Right kidney (tissue), 1 donor: ENCODE measurements around the gene PGR.

Experiments
- DNase-seq: peaks from one replicate; pipeline ENCODE4 v3.0.0-alpha.2; 2016

The PGR gene

DNA sequence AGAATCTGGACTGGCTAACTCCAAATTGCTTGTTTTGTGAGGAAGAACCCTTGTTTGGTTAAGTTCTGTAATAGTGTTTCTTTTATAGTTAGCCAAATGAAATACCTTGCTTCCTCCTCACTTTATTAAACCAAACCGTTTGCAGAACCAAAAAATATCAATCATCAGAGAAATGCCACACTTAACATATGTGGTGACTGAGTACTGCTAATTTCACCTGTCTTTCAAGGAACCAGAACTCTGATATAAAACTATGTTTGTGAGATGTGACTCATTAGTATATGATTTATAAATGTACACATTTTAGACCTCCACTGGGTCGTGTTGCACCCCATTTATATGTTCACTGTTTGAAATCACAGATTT lies 119.9 kb downstream of the PGR start:
- no peak for DNase-seq

DNA sequence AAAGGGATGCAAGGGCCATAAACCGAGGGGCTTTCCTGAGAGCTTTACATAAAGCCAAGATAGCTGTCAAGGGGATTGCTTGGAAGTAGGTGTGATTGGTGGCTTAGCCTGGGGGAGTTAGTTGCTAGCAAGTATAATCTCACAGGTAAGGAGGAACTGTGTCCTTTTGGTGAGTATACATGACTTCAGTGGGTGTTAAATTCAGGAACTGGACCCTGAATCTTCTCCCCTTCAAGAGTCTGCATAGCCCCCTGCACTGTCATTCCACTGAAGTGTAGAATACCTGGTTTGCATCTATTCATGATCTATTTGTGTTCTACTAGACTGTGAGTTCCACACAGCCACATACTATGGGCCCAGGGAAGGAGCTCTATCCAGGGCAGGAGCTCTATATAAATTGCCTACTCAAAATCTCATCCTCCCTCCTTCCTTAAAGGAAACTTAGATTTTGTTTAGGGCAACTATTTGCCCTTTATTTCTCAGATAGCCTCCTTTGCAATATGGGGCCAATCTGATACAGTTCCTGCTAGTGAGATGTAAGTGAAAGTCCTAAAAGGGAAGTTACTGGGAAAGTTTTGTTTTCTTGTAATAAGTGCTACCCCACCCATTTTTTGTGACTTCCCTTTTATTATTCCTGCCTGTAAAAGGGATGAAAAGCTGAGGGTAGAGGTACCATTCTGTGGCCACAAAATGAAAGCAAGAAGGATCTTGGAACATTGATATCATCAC lies 120.5 kb downstream of the PGR start:
- DNase-seq: no peak

DNA sequence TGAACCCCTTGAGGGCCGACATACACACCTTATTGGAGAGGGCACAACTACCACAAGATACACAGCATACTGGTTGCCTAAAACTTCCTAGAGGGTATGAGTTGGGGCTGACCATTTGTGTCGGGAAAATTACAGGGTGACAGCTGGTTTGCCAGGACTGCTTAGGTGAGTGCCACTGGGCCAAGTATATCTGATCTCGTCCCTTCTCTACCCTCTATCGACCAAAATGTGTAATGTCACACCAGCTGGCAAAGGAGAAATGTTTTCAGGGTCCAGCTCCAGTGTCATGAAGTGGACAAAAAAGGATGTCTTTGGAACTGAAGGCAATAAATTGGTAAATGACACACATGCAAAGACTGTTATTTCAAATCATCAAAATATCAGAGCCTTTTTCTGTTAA lies 126.1 kb downstream of the PGR start:
- no peak for DNase-seq

DNA sequence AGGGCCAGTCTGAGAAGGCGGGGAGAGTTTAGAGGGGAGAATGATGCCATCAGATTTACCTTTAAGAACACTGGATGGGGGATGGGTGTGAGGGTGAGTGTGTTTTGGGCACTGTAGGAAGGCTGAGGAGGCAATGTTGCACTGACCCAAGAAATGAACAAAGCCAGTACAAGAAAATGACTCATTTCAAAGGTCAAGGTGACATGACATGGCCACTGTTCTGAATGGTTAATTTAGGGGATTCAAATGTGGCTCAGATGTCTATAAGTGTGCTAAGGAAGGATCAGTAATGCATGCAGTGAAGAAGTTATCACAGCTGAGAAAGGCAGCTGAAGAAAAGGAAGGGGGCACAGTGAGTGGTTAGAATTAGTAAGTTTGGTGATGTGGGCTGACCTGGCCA lies 129.9 kb downstream of the PGR start:
- no peak for DNase-seq

DNA sequence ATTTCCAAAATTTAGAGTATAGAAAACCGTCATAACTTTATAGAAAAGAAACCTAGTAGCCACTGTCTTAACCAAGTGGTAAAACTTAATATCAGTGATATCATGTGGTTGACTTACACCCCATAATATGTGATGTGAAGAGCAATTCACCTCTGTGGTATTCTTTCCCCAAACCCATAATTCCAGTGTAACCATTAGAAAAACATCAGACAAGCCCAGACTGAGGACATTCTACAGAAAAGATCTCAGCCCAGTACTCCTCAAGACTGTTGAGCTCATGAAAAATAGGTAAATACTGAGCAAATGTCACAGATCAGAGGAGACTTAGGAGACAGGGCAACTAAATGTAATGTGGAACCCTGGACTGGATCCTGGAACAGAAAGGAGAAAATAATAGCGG lies 134.6 kb downstream of the PGR start:
- no peak for DNase-seq

DNA sequence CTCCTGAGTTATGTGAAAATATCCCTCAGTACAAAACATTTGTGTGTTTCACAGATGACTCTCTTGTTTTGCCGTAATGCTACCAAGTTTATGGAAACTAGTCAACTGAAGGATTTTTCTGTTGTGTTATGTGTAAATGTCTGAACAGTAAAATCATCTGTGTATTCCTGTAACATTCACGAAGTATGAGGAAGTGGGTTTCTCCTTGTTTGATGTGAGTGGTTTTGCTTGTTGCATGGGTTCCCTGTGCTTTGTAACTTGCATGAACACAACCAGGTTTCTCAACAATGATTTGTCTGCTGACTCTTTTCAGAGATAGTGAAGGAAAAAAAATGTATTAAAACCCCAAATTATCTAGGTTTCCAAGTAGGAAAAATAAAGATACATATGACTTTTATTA lies 138.1 kb downstream of the PGR start:
- DNase-seq: no peak

DNA sequence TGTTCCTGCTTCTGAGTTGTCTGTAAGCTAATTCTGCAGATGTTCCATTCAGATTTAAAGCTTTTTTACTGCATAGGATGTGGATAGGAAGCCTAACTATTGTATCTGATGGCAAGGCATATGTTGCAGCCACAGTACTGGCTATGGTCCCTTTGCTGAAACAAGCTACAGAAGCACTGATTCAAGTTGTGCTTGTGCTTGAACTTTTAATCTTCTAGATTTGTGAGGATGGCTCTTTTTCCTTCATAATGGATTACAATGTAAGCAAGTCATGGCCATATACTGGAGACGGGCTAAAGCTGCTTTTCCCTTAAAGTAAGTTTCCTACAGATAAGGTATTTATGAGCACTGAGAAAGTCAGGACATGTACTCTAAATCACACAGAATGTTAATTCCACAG lies 138.7 kb downstream of the PGR start:
- no peak for DNase-seq

DNA sequence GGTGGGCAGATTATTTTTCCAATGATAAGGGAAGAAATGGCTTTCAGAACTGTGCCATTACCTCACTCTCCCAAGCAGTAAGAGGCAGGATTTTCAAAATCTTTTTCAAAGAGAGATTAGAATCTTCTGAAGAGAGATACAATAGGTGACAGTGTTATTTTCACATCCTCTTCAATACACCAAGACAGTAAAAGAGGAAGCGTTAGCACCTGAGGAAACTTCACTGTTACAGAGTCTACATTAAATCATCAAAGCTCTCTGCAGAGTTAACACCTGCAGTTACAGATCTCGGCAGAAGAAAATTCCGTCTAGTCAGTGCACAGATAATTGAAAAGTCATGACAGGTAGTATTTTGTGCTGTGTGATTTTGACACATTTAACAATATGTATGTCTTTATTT lies 144.9 kb downstream of the PGR start:
- no peak for DNase-seq

DNA sequence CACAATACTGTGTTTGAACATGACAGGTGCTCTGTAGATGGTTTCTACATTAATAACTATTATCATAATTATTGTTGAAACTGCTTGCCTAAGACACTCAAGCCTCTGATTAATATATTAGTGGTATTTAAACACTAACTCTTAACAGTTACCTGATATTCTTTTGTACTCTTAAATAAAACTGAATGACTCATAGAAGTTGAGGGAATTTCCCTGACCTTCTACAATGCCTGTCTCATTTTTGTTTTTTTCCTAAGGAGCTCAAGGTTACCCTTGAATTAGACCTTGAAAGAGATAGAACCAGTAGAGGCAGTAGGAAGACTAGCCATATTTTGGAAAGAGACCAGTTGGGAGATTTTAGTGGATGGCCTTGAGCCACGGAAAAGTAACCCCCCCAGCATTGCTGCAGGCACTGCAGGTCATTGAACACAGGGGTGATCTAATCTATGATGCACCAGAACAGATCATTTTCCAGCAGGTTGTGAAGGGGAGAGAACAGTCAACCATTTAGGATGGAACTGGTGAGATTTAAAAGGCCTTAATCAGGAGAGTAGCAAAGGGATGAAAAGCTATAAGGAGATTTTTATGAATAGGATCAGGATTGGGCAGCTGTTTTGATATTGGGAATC lies 148.3 kb downstream of the PGR start:
- DNase-seq: no peak

DNA sequence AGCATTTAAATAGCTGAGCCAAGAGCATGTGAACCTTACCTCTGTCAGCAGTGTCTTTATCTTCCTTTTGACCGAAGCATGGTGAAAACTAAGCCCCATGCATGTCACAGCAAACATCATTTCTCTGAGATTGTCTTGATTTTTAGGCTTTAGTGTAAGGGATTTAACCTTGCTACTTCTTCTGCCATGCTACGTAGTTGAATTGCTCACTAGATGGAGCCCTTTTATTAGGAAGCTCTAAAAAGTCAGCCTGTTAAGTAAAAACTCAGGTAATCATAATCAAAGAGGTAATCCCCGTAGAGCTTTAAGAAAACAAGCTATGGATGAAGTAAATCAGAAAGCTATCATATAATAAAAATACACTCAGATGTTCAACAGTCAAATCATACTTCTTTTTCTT lies 149.5 kb downstream of the PGR start:
- no peak for DNase-seq
